Body of pancreas (tissue), 4 donors: ENCODE measurements around the gene OLIG1. TPM values are rescaled to one million over a fixed set of nuclear protein-coding genes. Genes with fewer than 3 reads are reported as not detected.

Experiments used
- ATAC-seq: fragments of 150-250 bp; one replicate; pipeline ENCODE4 v1.9.1; 2016
- DNase-seq, 4 donors: peaks; one replicate each; pipeline ENCODE4 v3.0.0-alpha.2; 2019
- H3K27ac ChIP-seq, 4 donors: fragments of 200-600 bp; sonication (generic); 1 replicate in 3 of 4; 2 replicates in 1 of 4; pipeline versions ENCODE4 v1.5.1 to v1.6.1; 2016 to 2019; ENCODE audit warnings: mild to moderate bottlenecking in 1 of 4, mixed read lengths in 1 of 4, moderate library complexity in 1 of 4
- H3K27me3 ChIP-seq, 2 donors: fragments of 200-600 bp; sonication (generic); one replicate each; pipeline ENCODE4 v1.6.0; 2016; ENCODE audit warnings: mild to moderate bottlenecking in 1 of 2
- H3K36me3 ChIP-seq, 2 donors: fragments of 200-600 bp; sonication (generic); replicated peaks in 1 of 2; 2 replicates each; pipeline ENCODE4 v1.5.1; 2016; ENCODE audit warnings: low read depth in 2 of 2; ENCODE audit not compliant: insufficient read depth in 1 of 2
- H3K4me1 ChIP-seq: fragments of 200-600 bp; sonication (generic); one replicate; pipeline ENCODE4 v1.6.0; 2016
- H3K4me3 ChIP-seq, 2 donors: fragments of 200-600 bp; sonication (generic); 1 replicate in 1 of 2; 2 replicates in 1 of 2; pipeline ENCODE4 v1.5.1; 2016 to 2019
- H3K9me3 ChIP-seq, 3 donors: fragments of 200-600 bp; sonication (generic); 1 replicate in 2 of 3; 2 replicates in 1 of 3; pipeline ENCODE4 v1.5.1; 2016
- CTCF ChIP-seq, 7 experiments: fragments of 450-650 bp in 4 of 7; fragments of 200-600 bp in 3 of 7; sonication (generic) in 3 of 7; IDR thresholded peaks; one replicate each; pipeline ENCODE4 v1.5.1; 2016 to 2019; ENCODE audit warnings: antibody characterized with exemption in 7 of 7
- POLR2A ChIP-seq, 3 donors: fragments of 450-650 bp; IDR thresholded peaks; one replicate each; pipeline ENCODE4 v1.6.1; 2016; ENCODE audit warnings: antibody characterized with exemption in 3 of 3, mild to moderate bottlenecking in 2 of 3
- WGBS, 2 donors: methylation state at CpG; one replicate each; pipeline ENCODE4 v1.1.5; 2017; 5-methylcytosine and 5-hydroxymethylcytosine counted together
- intact Hi-C: fragments of 100-400 bp; cut with DNase I; formaldehyde crosslinking; loops from one replicate; pipeline ENCODE4 v1.15.1; 2023
- total RNA-seq, 2 donors: library from RNA; depleted of rRNA; stranded (reverse); fragments of >200 nt; gene quantifications; one replicate each; pipeline ENCODE4 v1.1.0, GENCODE V29; 2016

OLIG1 gene
- total RNA-seq, 2 donors from 2014 or later, result not detected

- ATAC-seq (no peak), DNase-seq (no peak)
- 3 to 8% methylated on average over 9 to 83 of the region's 85 CpGs for WGBS, 2 donors
- intact Hi-C loops, result no loop called here
- Histone ChIP-seq H3K27ac (no peak overlapping the region), H3K27me3 (peaks cover 0 to 50% of the 10 kb centered on the region in 2 donors), H3K9me3 (no peaks in the 10 kb centered on the region), H3K4me3 (no peak overlapping the region), H3K36me3 (no peaks in the 10 kb centered on the region), H3K4me1 (peaks cover 40% of the 10 kb centered on the region)
- no peak for TF ChIP-seq POLR2A (IDR thresholded peaks at IDR 0.05)
- TF ChIP-seq CTCF (IDR thresholded peaks at IDR 0.05), result no peak
Observed at GRCh38 chr21:33027401-33028286, 42.3 kb upstream of the OLIG1 start.

GRCh38 chr21:33028287-33028670 lies 41.7 kb upstream of the OLIG1 start:
- H3K27me3 ChIP-seq, result peaks cover 0 to 48% of the 10 kb centered on the region in 2 donors
- 2 to 6% methylated on average over 15 of the region's 15 CpGs for WGBS, 2 donors

GRCh38 chr21:33028773-33029384 lies 41.1 kb upstream of the OLIG1 start:
- TF ChIP-seq POLR2A (IDR thresholded peaks at IDR 0.05) (no peak), CTCF (IDR thresholded peaks at IDR 0.05) (no peak)
- Histone ChIP-seq H3K4me1 (peaks cover 31% of the 10 kb centered on the region), H3K27me3 (peaks cover 0 to 49% of the 10 kb centered on the region in 2 donors), H3K9me3 (no peaks in the 10 kb centered on the region), H3K27ac (no peak overlapping the region), H3K36me3 (no peaks in the 10 kb centered on the region), H3K4me3 (no peak overlapping the region)
- WGBS, 2 donors, result 3 to 4% methylated on average over 28 of the region's 28 CpGs
- intact Hi-C loops, result no loop called here
- DNase-seq, result no peak
- no peak for ATAC-seq

More at GRCh38 chr21:33028287-33028670, 41.7 kb upstream of the OLIG1 start:
- DNase-seq (no peak), ATAC-seq (no peak)
- H3K4me1 ChIP-seq, result peaks cover 37% of the 10 kb centered on the region
- no peak overlapping the region for H3K27ac ChIP-seq
- no peaks in the 10 kb centered on the region for H3K36me3 ChIP-seq
- intact Hi-C loops, result no loop called here
- TF ChIP-seq POLR2A (IDR thresholded peaks at IDR 0.05) (no peak), CTCF (IDR thresholded peaks at IDR 0.05) (no peak)
- no peaks in the 10 kb centered on the region for H3K9me3 ChIP-seq
- no peak overlapping the region for H3K4me3 ChIP-seq

- Histone ChIP-seq H3K27ac (no peak overlapping the region), H3K4me3 (no peak overlapping the region), H3K4me1 (peaks cover 29% of the 10 kb centered on the region), H3K27me3 (peaks cover 0 to 45% of the 10 kb centered on the region in 2 donors), H3K36me3 (no peaks in the 10 kb centered on the region), H3K9me3 (no peaks in the 10 kb centered on the region)
- intact Hi-C loops, result no loop called here
- WGBS, 2 donors, result 8 to 11% methylated on average over 19 of the region's 19 CpGs
- TF ChIP-seq POLR2A (IDR thresholded peaks at IDR 0.05) (no peak), CTCF (IDR thresholded peaks at IDR 0.05) (no peak)
- no peak for DNase-seq
- ATAC-seq, result no peak
Observed at GRCh38 chr21:33029385-33029921, 40.5 kb upstream of the OLIG1 start.
